A549 (cell line): ENCODE results near the gene UMODL1. TPM values are rescaled to one million over a fixed set of nuclear protein-coding genes. Genes with fewer than 3 reads are reported as not detected.

Experiments used
- ATAC-seq, 2 experiments: fragments of 200-7000 bp in 1 of 2; fragments of >200 bp in 1 of 2; cut with Nextera tagmentation in 1 of 2; cut with Tn5 transposase in 1 of 2; 3 replicates each; pipeline versions ENCODE4 v1.8.0 to v1.9.1; 2018 to 2020; ENCODE audit warnings: mild to moderate bottlenecking in 1 of 2, moderate library complexity in 1 of 2
- CTCF ChIA-PET: fragments of 300-600 bp; sonication (Branson Sonifier 250); formaldehyde crosslinking; extraction: SDS; loops from one replicate; lab custom pipeline; 2021; ENCODE audit warnings: antibody characterized with exemption, inconsistent platforms; lab: Yijun Ruan, JAX
- POLR2A ChIA-PET: fragments of 350-600 bp; formaldehyde crosslinking; extraction: SDS; loops from one replicate; lab custom pipeline; 2021; ENCODE audit warnings: antibody characterized with exemption, inconsistent platforms; lab: Yijun Ruan, JAX
- DNase-seq, 2 experiments: peaks; one replicate each; pipeline versions ENCODE4 v3.0.0 to v3.0.0-alpha.2; 2011 to 2016; ENCODE audit warnings: low read depth in 1 of 2, low spot score in 1 of 2
- FAIRE-seq: peaks from 2 replicates; lab custom pipeline; 2011; peaks lifted over from hg19 to GRCh38; lab: Jason Lieb, UNC
- H3K27ac ChIP-seq, 2 experiments: fragments of >200 bp; sonication (Bioruptor Twin); formaldehyde crosslinking; 3 replicates each; pipeline ENCODE4 v1.5.1; 2016 to 2017
- H3K4me1 ChIP-seq: fragments of >200 bp; sonication (Bioruptor Twin); formaldehyde crosslinking; 3 replicates; pipeline ENCODE4 v1.6.1; 2016
- H3K4me2 ChIP-seq: fragments of >200 bp; sonication (Bioruptor Twin); formaldehyde crosslinking; 3 replicates; pipeline ENCODE4 v1.6.1; 2016
- H3K4me3 ChIP-seq: fragments of >200 bp; sonication (Bioruptor Twin); formaldehyde crosslinking; 3 replicates; pipeline ENCODE4 v1.5.1; 2016
- H3K9me3 ChIP-seq: fragments of >200 bp; sonication (Bioruptor Twin); formaldehyde crosslinking; 3 replicates; pipeline ENCODE4 v1.6.1; 2016
- BHLHE40 ChIP-seq: IDR thresholded peaks from 2 replicates; pipeline ENCODE4 v1.6.1; 2012; ENCODE audit warnings: low read depth, low read length, inconsistent platforms
- CBX8 ChIP-seq: fragments of 200-600 bp; sonication (generic); IDR thresholded peaks from 2 replicates; pipeline ENCODE4 v1.6.1; 2016
- CHD2 ChIP-seq: fragments of 150-350 bp; IDR thresholded peaks from 2 replicates; pipeline ENCODE4 v1.6.1; 2014; ENCODE audit warnings: low read length; ENCODE audit not compliant: partially characterized antibody
- EHF ChIP-seq: fragments of 250-450 bp; sonication (Bioruptor Pico); IDR thresholded peaks from 2 replicates; pipeline ENCODE4 v1.5.0; 2020; ENCODE audit warnings: mild to moderate bottlenecking
- JUNB ChIP-seq: fragments of >200 bp; sonication (Bioruptor Twin); formaldehyde crosslinking; IDR thresholded peaks from 2 replicates; pipeline ENCODE4 v1.6.1; 2016
- MAX ChIP-seq: IDR thresholded peaks from 2 replicates; pipeline ENCODE4 v1.6.1; 2012
- NFE2L2 ChIP-seq: fragments of 150-350 bp; conservative IDR thresholded peaks from 2 replicates; pipeline ENCODE4 v1.6.1; 2014; ENCODE audit warnings: low read length
- NPAS2 ChIP-seq: fragments of 250-450 bp; sonication (Bioruptor Pico); IDR thresholded peaks from 2 replicates; pipeline ENCODE4 v1.8.0; 2022; ENCODE audit warnings: mild to moderate bottlenecking, moderate library complexity, borderline replicate concordance
- RAD21 ChIP-seq, 2 experiments: fragments of >200 bp in 1 of 2; sonication (Bioruptor Twin) in 1 of 2; formaldehyde crosslinking in 1 of 2; IDR thresholded peaks in 1 of 2; conservative IDR thresholded peaks in 1 of 2; 2 replicates in 1 of 2; 3 replicates in 1 of 2; pipeline ENCODE4 v1.6.1; 2012 to 2018; ENCODE audit warnings: inconsistent platforms in 1 of 2
- RARB ChIP-seq: fragments of 250-450 bp; sonication (Bioruptor Pico); IDR thresholded peaks from 2 replicates; pipeline ENCODE4 v1.8.0; 2021; ENCODE audit warnings: mild to moderate bottlenecking, moderate library complexity
- RCOR1 ChIP-seq: fragments of 150-350 bp; IDR thresholded peaks from 2 replicates; pipeline ENCODE4 v1.6.1; 2014; ENCODE audit warnings: antibody characterized with exemption, low read length, low read depth
- RFX5 ChIP-seq: fragments of 450-650 bp; IDR thresholded peaks from 2 replicates; pipeline ENCODE4 v1.7.1; 2014; ENCODE audit warnings: antibody characterized with exemption, mild to moderate bottlenecking, moderate library complexity
- TP53 ChIP-seq: fragments of 250-450 bp; sonication (Bioruptor Pico); IDR thresholded peaks from 2 replicates; pipeline ENCODE4 v1.5.0; 2021; ENCODE audit warnings: mild to moderate bottlenecking, moderate library complexity
- ZNF302 ChIP-seq: fragments of 250-450 bp; sonication (Bioruptor Pico); IDR thresholded peaks from 2 replicates; pipeline ENCODE4 v1.9.0; 2021; ENCODE audit warnings: inconsistent platforms, mild to moderate bottlenecking, moderate library complexity
- ZSCAN20 ChIP-seq: fragments of 250-450 bp; sonication (Bioruptor Pico); IDR thresholded peaks from 2 replicates; pipeline ENCODE4 v1.8.0; 2022; ENCODE audit warnings: mild to moderate bottlenecking, moderate library complexity
- WGBS: methylation state at CpG from one replicate; pipeline ENCODE4 v1.1.6; 2017; ENCODE audit errors: missing lambda C conversion rate; 5-methylcytosine and 5-hydroxymethylcytosine counted together
- polyA minus RNA-seq: library from RNA; depleted of rRNA, polyadenylated mRNA; stranded (reverse); fragments of >200 nt; gene quantifications from 2 replicates; pipeline ENCODE4 v1.2.3, GENCODE V29; 2011; rRNA and poly(A)+ RNA removed
- polyA plus RNA-seq, 4 experiments: library from polyadenylated mRNA; depleted of rRNA in 3 of 4; stranded (reverse); fragments of >200 nt; fragmentation: RNase III in 1 of 4; extraction: RNeasy Plus Mini Kit Qiagen cat#74134 plus additional on column Dnase treatment in 1 of 4; gene quantifications; 2 replicates in 3 of 4; 3 replicates in 1 of 4; pipeline ENCODE4 v1.2.3, GENCODE V29; 2011 to 2017
- TF ChIP-seq, protein P1 (sequence below): fragments of >200 bp; sonication (Bioruptor Twin); formaldehyde crosslinking; IDR thresholded peaks from 3 replicates; pipeline ENCODE4 v1.6.1; 2016

The UMODL1 gene, protein sequence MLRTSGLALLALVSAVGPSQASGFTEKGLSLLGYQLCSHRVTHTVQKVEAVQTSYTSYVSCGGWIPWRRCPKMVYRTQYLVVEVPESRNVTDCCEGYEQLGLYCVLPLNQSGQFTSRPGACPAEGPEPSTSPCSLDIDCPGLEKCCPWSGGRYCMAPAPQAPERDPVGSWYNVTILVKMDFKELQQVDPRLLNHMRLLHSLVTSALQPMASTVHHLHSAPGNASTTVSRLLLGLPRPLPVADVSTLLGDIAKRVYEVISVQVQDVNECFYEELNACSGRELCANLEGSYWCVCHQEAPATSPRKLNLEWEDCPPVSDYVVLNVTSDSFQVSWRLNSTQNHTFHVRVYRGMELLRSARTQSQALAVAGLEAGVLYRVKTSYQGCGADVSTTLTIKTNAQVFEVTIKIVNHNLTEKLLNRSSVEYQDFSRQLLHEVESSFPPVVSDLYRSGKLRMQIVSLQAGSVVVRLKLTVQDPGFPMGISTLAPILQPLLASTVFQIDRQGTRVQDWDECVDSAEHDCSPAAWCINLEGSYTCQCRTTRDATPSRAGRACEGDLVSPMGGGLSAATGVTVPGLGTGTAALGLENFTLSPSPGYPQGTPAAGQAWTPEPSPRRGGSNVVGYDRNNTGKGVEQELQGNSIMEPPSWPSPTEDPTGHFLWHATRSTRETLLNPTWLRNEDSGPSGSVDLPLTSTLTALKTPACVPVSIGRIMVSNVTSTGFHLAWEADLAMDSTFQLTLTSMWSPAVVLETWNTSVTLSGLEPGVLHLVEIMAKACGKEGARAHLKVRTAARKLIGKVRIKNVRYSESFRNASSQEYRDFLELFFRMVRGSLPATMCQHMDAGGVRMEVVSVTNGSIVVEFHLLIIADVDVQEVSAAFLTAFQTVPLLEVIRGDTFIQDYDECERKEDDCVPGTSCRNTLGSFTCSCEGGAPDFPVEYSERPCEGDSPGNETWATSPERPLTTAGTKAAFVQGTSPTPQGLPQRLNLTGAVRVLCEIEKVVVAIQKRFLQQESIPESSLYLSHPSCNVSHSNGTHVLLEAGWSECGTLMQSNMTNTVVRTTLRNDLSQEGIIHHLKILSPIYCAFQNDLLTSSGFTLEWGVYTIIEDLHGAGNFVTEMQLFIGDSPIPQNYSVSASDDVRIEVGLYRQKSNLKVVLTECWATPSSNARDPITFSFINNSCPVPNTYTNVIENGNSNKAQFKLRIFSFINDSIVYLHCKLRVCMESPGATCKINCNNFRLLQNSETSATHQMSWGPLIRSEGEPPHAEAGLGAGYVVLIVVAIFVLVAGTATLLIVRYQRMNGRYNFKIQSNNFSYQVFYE
- polyA plus RNA-seq (2011; rRNA removed), result not detected in 2 replicates
- polyA plus RNA-seq (2012; cell fraction: cytosol; rRNA removed), result not detected in 2 replicates
- not detected in 2 replicates for polyA plus RNA-seq (2012; cell fraction: nucleus; rRNA removed)
- not detected in 3 replicates for polyA plus RNA-seq (2017; fragmentation: RNase III; extraction: RNeasy Plus Mini Kit Qiagen cat#74134 plus additional on column Dnase treatment)
- not detected in 2 replicates for polyA minus RNA-seq

DNA sequence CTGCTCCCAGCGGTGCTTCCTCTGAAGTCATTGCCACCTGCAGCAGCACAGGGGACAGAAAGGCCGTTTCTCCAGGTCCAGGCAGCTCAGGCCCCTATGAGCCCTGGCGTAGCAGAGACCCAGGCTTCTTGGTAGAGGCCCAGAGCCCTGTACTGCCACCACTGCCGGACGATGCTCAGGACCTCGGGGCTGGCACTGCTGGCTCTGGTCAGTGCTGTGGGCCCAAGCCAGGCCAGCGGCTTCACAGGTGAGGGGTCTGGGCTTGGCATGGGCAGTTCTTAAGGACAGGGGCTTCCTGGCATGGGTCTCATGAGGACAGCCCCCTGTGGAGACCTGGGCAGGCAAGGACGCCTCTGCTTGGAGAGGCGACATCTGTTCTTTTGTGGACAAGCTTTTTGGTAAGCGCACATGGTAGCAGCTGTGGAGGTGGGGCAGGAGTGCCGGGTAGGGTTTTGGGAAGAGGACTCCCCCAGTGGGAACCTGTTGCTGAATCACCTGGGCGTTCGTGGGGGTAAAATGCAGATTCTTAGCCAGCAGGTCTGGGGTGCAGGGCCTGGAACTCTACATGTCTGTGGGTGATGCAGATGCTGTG, at the start of gene UMODL1:
Gene UMODL1 (plus strand): TSS at position 172 of the 592 bp plus-strand sequence. CDS start 0 bp downstream, at position 172.
- DNase-seq (no peak), FAIRE-seq (no peak), ATAC-seq (no peak)
- WGBS, result 49% methylated on average over 7 of the region's 13 CpGs
- Histone ChIP-seq H3K4me1 (no peaks in the 10 kb centered on the region), H3K4me2 (no peak within 1 kb of the TSS), H3K9me3 (no peaks in the 10 kb centered on the region), H3K27ac (no peak within 1 kb of the TSS), H3K4me3 (no peak within 1 kb of the TSS)
- ChIA-PET CTCF (no interaction called here), POLR2A (no interaction called here)
- TF ChIP-seq NFE2L2 (no peak), CHD2 (no peak), NPAS2 (CRISPR knock-in tag) (no peak), RFX5 (no peak), ZNF302 (CRISPR knock-in tag) (no peak), TP53 (no peak)
- TF ChIP-seq, all 56 proteins: peak for 0

DNA sequence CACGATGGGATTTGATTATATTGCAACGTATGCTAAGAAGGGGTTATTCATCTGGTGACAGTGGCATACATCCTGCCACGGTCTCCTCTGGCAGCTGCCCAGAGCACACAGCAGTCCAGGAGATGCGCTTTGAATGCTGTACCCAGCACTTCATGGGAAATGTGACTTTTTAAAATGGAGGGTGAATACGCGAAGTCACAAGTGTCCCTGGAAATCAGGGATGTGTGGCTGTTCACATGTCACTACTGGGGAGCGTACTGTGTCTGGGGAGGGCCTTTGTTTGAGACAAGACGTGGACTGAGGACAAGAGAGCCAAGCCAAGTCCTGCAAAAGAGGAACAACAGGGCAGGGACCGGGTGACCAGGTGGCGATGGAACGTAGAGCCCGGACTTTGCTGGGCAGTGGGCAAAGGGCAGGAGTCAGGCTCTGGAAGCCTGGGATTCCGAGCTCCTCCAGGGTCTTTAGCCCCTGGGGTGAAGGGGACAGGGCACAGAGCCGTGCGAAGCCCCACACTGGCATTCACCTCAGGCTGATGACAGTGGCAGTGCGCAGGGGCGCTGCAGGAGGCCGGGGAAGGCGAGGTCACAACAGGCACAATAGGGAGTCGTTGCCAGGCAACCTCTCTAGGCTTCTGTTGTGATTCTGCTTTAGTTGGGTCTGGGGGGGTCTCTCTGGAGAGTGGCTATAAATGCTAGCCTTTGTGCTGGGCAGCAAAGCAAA, 49.6 kb upstream of the UMODL1 start:
- ChIA-PET CTCF (no interaction called here), POLR2A (no interaction called here)

GRCh38 chr21:42022091-42022430, 49.1 kb upstream of the UMODL1 start:
- Histone ChIP-seq H3K4me3 (no peak overlapping the region), H3K4me2 (no peak overlapping the region), H3K4me1 (no peaks in the 10 kb centered on the region), H3K27ac (no peak overlapping the region), H3K9me3 (no peaks in the 10 kb centered on the region)
- TF ChIP-seq RCOR1 (no peak), BHLHE40 (no peak)
- ChIA-PET POLR2A (no interaction called here), CTCF (no interaction called here)
- WGBS, result 36% methylated on average over 7 of the region's 12 CpGs
- DNase-seq, result no peak
- FAIRE-seq, result no peak
- no peak for ATAC-seq

More for the DNA sequence above, 49.6 kb upstream of the UMODL1 start:
- Histone ChIP-seq H3K4me2 (no peak overlapping the region), H3K4me1 (no peaks in the 10 kb centered on the region), H3K9me3 (no peaks in the 10 kb centered on the region), H3K4me3 (no peak overlapping the region), H3K27ac (no peak overlapping the region)
- DNase-seq (no peak), FAIRE-seq (no peak), ATAC-seq (no peak)
- no peak for TF ChIP-seq RARB (CRISPR knock-in tag)
- TF ChIP-seq RAD21 (conservative IDR thresholded peaks at IDR 0.05 in 1 of 2, IDR thresholded peaks at IDR 0.05 in 1 of 2), result no peak
- TF ChIP-seq MAX, result no peak
- TF ChIP-seq EHF (CRISPR knock-in tag), result no peak
- no peak for TF ChIP-seq ZNF302 (CRISPR knock-in tag)
- TF ChIP-seq CBX8, result no peak
- no peak for TF ChIP-seq JUNB
- no peak for TF ChIP-seq ZSCAN20 (CRISPR knock-in tag)
- TF ChIP-seq, protein P1, sequence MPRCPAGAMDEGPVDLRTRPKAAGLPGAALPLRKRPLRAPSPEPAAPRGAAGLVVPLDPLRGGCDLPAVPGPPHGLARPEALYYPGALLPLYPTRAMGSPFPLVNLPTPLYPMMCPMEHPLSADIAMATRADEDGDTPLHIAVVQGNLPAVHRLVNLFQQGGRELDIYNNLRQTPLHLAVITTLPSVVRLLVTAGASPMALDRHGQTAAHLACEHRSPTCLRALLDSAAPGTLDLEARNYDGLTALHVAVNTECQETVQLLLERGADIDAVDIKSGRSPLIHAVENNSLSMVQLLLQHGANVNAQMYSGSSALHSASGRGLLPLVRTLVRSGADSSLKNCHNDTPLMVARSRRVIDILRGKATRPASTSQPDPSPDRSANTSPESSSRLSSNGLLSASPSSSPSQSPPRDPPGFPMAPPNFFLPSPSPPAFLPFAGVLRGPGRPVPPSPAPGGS, result no peak
- 57% methylated on average over 13 of the region's 20 CpGs for WGBS
